ENCODE data around the gene SYT5. TPM values are rescaled to one million over a fixed set of nuclear protein-coding genes. Genes with fewer than 3 reads are reported as not detected.

SYT5 gene
- total RNA-seq, 4 donors from 2014 or later: 0.35 TPM; not detected in 3

- Histone ChIP-seq H3K4me3 (no peak overlapping the region), H3K27ac (no peak overlapping the region), H3K9me3 (no peaks in the 10 kb centered on the region), H3K4me1 (no peaks in the 10 kb centered on the region), H3K36me3 (no peaks in the 10 kb centered on the region), H3K27me3 (no peaks in the 10 kb centered on the region)
- TF ChIP-seq POLR2A (IDR thresholded peaks at IDR 0.05) (no peak), CTCF (IDR thresholded peaks at IDR 0.05) (no peak)
- DNase-seq: no peak
- intact Hi-C loops (cut with DNase I; ENCODE audit: low total_unique reads): no loop called here
Observed at GRCh38 chr19:55224038-55224665, 44.1 kb upstream of the SYT5 start.

- no peak for DNase-seq
Observed at GRCh38 chr19:55223291-55224037, 43.4 kb upstream of the SYT5 start.

GRCh38 chr19:55220525-55220924 lies 40.4 kb upstream of the SYT5 start:
- TF ChIP-seq POLR2A (IDR thresholded peaks at IDR 0.05): no peak
- no peak for TF ChIP-seq CTCF (IDR thresholded peaks at IDR 0.05)
- no peak overlapping the region for H3K27ac ChIP-seq
- no peak for DNase-seq
- H3K36me3 ChIP-seq: no peaks in the 10 kb centered on the region
- intact Hi-C loops (cut with DNase I; ENCODE audit: low total_unique reads): no loop called here
- no peaks in the 10 kb centered on the region for H3K27me3 ChIP-seq
- no peak overlapping the region for H3K4me3 ChIP-seq
- no peaks in the 10 kb centered on the region for H3K9me3 ChIP-seq
- no peaks in the 10 kb centered on the region for H3K4me1 ChIP-seq

More at GRCh38 chr19:55223291-55224037, 43.4 kb upstream of the SYT5 start:
- H3K36me3 ChIP-seq: no peaks in the 10 kb centered on the region
- intact Hi-C loops (cut with DNase I; ENCODE audit: low total_unique reads): no loop called here
- no peak overlapping the region for H3K27ac ChIP-seq
- H3K4me3 ChIP-seq: no peak overlapping the region
- no peaks in the 10 kb centered on the region for H3K4me1 ChIP-seq
- no peaks in the 10 kb centered on the region for H3K27me3 ChIP-seq
- no peak for TF ChIP-seq CTCF (IDR thresholded peaks at IDR 0.05)
- TF ChIP-seq POLR2A (IDR thresholded peaks at IDR 0.05): no peak
- H3K9me3 ChIP-seq: no peaks in the 10 kb centered on the region

GRCh38 chr19:55216461-55217198 lies 36.5 kb upstream of the SYT5 start:
- no peaks in the 10 kb centered on the region for H3K27me3 ChIP-seq
- H3K27ac ChIP-seq: no peak overlapping the region
- intact Hi-C loops (cut with DNase I; ENCODE audit: low total_unique reads): no loop called here
- peak; percentile 41 to 47 for DNase-seq
- no peaks in the 10 kb centered on the region for H3K4me1 ChIP-seq
- H3K4me3 ChIP-seq: no peak overlapping the region
- TF ChIP-seq CTCF (IDR thresholded peaks at IDR 0.05) (no peak), POLR2A (IDR thresholded peaks at IDR 0.05) (peak in 1 of 2 donors; percentile 26)
- H3K36me3 ChIP-seq: no peaks in the 10 kb centered on the region
- H3K9me3 ChIP-seq: peaks cover 0 to 6% of the 10 kb centered on the region in 2 donors

GRCh38 chr19:55213547-55213946 lies 33.5 kb upstream of the SYT5 start:
- DNase-seq: no peak
- no peaks in the 10 kb centered on the region for H3K4me1 ChIP-seq
- no peaks in the 10 kb centered on the region for H3K27me3 ChIP-seq
- peaks cover 0 to 6% of the 10 kb centered on the region in 2 donors for H3K9me3 ChIP-seq
- H3K36me3 ChIP-seq: no peaks in the 10 kb centered on the region
- TF ChIP-seq CTCF (IDR thresholded peaks at IDR 0.05) (no peak), POLR2A (IDR thresholded peaks at IDR 0.05) (no peak)
- H3K4me3 ChIP-seq: no peak overlapping the region
- intact Hi-C loops (cut with DNase I; ENCODE audit: low total_unique reads): no loop called here
- no peak overlapping the region for H3K27ac ChIP-seq

All from uterus (tissue), 4 donors.